HG03159 (cell line): ENCODE results near the gene CCDC91.
"Not testable (repeated sequence)": the region's sequence is repeated elsewhere in the genome, so short reads cannot be mapped to it uniquely, and the experiment has no call there.

Experiments
- ATAC-seq: cut with Tn5 transposase; IDR thresholded peaks from one replicate; pipeline ENCODE4 v1.9.1; 2021; ENCODE audit warnings: mild to moderate bottlenecking, moderate library complexity; ENCODE audit not compliant: unreplicated experiment

Gene CCDC91

GRCh38 chr12:28231248-28231647 is 41.0 kb downstream of the CCDC91 start:
- ATAC-seq = no peak

GRCh38 chr12:28232211-28232928 is 42.1 kb downstream of the CCDC91 start:
- ATAC-seq = no peak

- ATAC-seq = no peak
Observed at GRCh38 chr12:28234444-28234843, 44.2 kb downstream of the CCDC91 start.

GRCh38 chr12:28235015-28235414 is 44.8 kb downstream of the CCDC91 start:
- no peak for ATAC-seq

- ATAC-seq = no peak
Observed at GRCh38 chr12:28235985-28236384, 45.7 kb downstream of the CCDC91 start.

- ATAC-seq = no peak
Observed at GRCh38 chr12:28237423-28237822, 47.2 kb downstream of the CCDC91 start.

- no peak for ATAC-seq
Observed at GRCh38 chr12:28239918-28240317, 49.7 kb downstream of the CCDC91 start.

- ATAC-seq = no peak
Observed at GRCh38 chr12:28240853-28241252, 50.6 kb downstream of the CCDC91 start.

- ATAC-seq = no peak
Observed at GRCh38 chr12:28242129-28242495, 51.9 kb downstream of the CCDC91 start.

GRCh38 chr12:28242496-28243309 is 52.4 kb downstream of the CCDC91 start:
- no peak for ATAC-seq

GRCh38 chr12:28243310-28243633 is 53.0 kb downstream of the CCDC91 start:
- ATAC-seq = no peak

- no peak for ATAC-seq
Observed at GRCh38 chr12:28247806-28248205, 57.5 kb downstream of the CCDC91 start.

- ATAC-seq = no peak
Observed at GRCh38 chr12:28248555-28249145, 58.4 kb downstream of the CCDC91 start.

GRCh38 chr12:28253161-28253641 is 62.9 kb downstream of the CCDC91 start:
- peak; percentile 95 for ATAC-seq

- ATAC-seq = no peak
Observed at GRCh38 chr12:28257411-28257810, 67.2 kb downstream of the CCDC91 start.

- no peak for ATAC-seq
Observed at GRCh38 chr12:28258998-28259397, 68.7 kb downstream of the CCDC91 start.

- no peak for ATAC-seq
Observed at GRCh38 chr12:28265435-28266042, 75.3 kb downstream of the CCDC91 start.

- not testable (repeated sequence) for ATAC-seq
Observed at GRCh38 chr12:28267920-28268607, 77.8 kb downstream of the CCDC91 start.

GRCh38 chr12:28268608-28269229 is 78.5 kb downstream of the CCDC91 start:
- ATAC-seq = no peak

GRCh38 chr12:28269851-28270250 is 79.6 kb downstream of the CCDC91 start:
- no peak for ATAC-seq
